ENCODE data around the gene SNAPC4. TPM values are rescaled to one million over a fixed set of nuclear protein-coding genes. Genes with fewer than 3 reads are reported as not detected.

The SNAPC4 gene
- polyA plus RNA-seq, 1 experiment = 1.7 TPM

- Histone ChIP-seq H3K27me3 (ENCODE audit: control insufficient read depth, insufficient read depth, low read length) (no peaks in the 10 kb centered on the region), H3K4me3 (ENCODE audit: low read depth, low read length) (no peak overlapping the region), H3K36me3 (ENCODE audit: control insufficient read depth, insufficient read depth, low read length) (peaks cover 34% of the 10 kb centered on the region)
- DNase-seq (ENCODE audit: low read depth) = no peak
- TF ChIP-seq CTCF (IDR thresholded peaks at IDR 0.05; ENCODE audit: insufficient read depth, low read depth, low read length) = no peak
- CTCF ChIA-PET = no interaction called here
- POLR2A ChIA-PET = no interaction called here
These were observed 20.6 kb downstream of the SNAPC4 start for GRCh38 chr9:136379401-136379800.

- ChIA-PET POLR2A (no interaction called here), CTCF (no interaction called here)
- Histone ChIP-seq H3K36me3 (ENCODE audit: control insufficient read depth, insufficient read depth, low read length) (peaks cover 34% of the 10 kb centered on the region), H3K27me3 (ENCODE audit: control insufficient read depth, insufficient read depth, low read length) (no peaks in the 10 kb centered on the region), H3K4me3 (ENCODE audit: low read depth, low read length) (no peak overlapping the region)
- no peak for DNase-seq (ENCODE audit: low read depth)
- TF ChIP-seq CTCF (IDR thresholded peaks at IDR 0.05; ENCODE audit: insufficient read depth, low read depth, low read length) = no peak
These were observed 21.0 kb downstream of the SNAPC4 start for GRCh38 chr9:136379003-136379287.

- TF ChIP-seq CTCF (IDR thresholded peaks at IDR 0.05; ENCODE audit: insufficient read depth, low read depth, low read length) = no peak
- no peak overlapping the region for H3K4me3 ChIP-seq (ENCODE audit: low read depth, low read length)
- CTCF ChIA-PET = interaction anchor here (0.7 to 1.1 kb wide), 3 partner anchors 15 to 65 kb away, joined by 3 read pairs; no protein-coding TSS in a partner anchor
- H3K27me3 ChIP-seq (ENCODE audit: control insufficient read depth, insufficient read depth, low read length) = no peaks in the 10 kb centered on the region
- peaks cover 34% of the 10 kb centered on the region for H3K36me3 ChIP-seq (ENCODE audit: control insufficient read depth, insufficient read depth, low read length)
- no peak for DNase-seq (ENCODE audit: low read depth)
- POLR2A ChIA-PET = no interaction called here
These were observed 21.6 kb downstream of the SNAPC4 start for GRCh38 chr9:136378170-136379002.

GRCh38 chr9:136377341-136378169 lies 22.4 kb downstream of the SNAPC4 start:
- CTCF ChIA-PET = interaction anchor here (0.7 to 1.1 kb wide), 3 partner anchors 16 to 64 kb away, joined by 3 read pairs; no protein-coding TSS in a partner anchor
- POLR2A ChIA-PET = no interaction called here
- H3K36me3 ChIP-seq (ENCODE audit: control insufficient read depth, insufficient read depth, low read length) = peaks cover 26% of the 10 kb centered on the region
- no peak for DNase-seq (ENCODE audit: low read depth)
- TF ChIP-seq CTCF (IDR thresholded peaks at IDR 0.05; ENCODE audit: insufficient read depth, low read depth, low read length) = no peak
- no peaks in the 10 kb centered on the region for H3K27me3 ChIP-seq (ENCODE audit: control insufficient read depth, insufficient read depth, low read length)
- H3K4me3 ChIP-seq (ENCODE audit: low read depth, low read length) = no peak overlapping the region

GRCh38 chr9:136376457-136376856 lies 23.5 kb downstream of the SNAPC4 start:
- no peak for TF ChIP-seq CTCF (IDR thresholded peaks at IDR 0.05; ENCODE audit: insufficient read depth, low read depth, low read length)
- no peak overlapping the region for H3K4me3 ChIP-seq (ENCODE audit: low read depth, low read length)
- POLR2A ChIA-PET = no interaction called here
- H3K27me3 ChIP-seq (ENCODE audit: control insufficient read depth, insufficient read depth, low read length) = no peaks in the 10 kb centered on the region
- H3K36me3 ChIP-seq (ENCODE audit: control insufficient read depth, insufficient read depth, low read length) = peaks cover 18% of the 10 kb centered on the region
- CTCF ChIA-PET = no interaction called here
- no peak for DNase-seq (ENCODE audit: low read depth)
